ENCODE measurements around the gene UBE2V1. TPM values are rescaled to one million over a fixed set of nuclear protein-coding genes. Genes with fewer than 3 reads are reported as not detected.

The UBE2V1 gene
- total RNA-seq, 1 experiment from 2014 or later = 212 TPM

DNA sequence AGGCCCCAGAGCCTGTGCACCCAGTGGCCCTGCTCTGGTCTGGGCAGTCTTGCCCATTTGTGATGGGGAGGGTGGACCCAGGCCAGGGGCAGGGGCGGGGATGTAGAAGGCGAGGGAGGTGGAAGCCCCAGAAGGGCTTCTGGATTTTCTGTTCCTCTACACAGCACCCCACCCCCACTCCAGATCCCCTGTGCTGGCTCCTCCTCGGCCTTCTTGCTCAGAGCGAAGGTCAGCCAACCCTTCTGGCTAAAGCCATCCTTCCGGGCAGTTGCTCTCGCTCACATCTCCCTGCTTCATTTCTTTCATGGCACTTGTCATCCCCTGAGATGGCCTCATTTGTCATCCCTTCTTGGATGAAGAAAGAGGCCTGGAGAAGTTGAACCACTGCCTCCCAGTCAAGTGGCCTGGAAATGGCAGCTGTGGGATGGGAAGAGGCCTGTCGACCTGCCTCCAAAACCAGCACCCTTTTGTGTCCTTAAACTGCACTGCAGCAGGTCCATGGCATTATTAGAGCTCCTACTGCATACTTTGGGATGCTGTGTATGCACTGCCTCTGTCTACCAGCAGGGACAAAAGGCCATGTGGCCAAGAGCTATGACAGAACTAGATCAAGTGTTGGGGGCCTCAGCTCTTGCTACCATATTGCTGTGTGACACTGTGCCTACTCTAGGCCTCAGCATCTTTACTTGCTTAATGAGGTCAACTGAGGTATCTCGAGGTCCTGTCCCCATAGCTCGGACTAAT is 20.7 kb upstream of the UBE2V1 start:
- H3K36me3 Mint-ChIP-seq (ENCODE audit: insufficient read depth, unreplicated experiment) = peaks cover 39% of the 10 kb centered on the region
- CTCF ChIA-PET = interaction anchor here (0.6 to 1.3 kb wide), 5 partner anchors 10 to 44 kb away, joined by 4 to 7 read pairs (median 4); no protein-coding TSS in a partner anchor

DNA sequence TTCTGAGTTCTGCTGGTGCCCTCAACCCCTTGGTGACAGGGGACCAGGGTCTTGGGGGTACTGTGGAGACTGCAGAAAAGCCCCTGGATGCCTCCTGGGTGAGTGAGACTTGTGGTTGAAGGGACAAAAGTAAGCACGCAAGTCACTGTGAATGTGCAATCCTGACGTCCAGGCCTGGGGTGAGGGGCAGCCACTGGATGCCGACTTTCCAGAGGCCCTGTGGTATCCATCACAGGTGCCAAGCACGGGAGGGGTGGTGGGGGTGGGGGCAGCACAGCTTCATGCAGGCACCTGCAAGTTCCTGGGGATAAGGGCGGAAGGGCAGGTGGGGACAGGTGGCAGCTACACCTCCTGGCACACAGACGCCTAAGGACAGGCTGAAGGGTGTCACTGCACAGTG is 20.1 kb upstream of the UBE2V1 start:
- H3K27me3 Mint-ChIP-seq (ENCODE audit: unreplicated experiment) = no peaks in the 10 kb centered on the region
- TF ChIP-seq, protein P1, sequence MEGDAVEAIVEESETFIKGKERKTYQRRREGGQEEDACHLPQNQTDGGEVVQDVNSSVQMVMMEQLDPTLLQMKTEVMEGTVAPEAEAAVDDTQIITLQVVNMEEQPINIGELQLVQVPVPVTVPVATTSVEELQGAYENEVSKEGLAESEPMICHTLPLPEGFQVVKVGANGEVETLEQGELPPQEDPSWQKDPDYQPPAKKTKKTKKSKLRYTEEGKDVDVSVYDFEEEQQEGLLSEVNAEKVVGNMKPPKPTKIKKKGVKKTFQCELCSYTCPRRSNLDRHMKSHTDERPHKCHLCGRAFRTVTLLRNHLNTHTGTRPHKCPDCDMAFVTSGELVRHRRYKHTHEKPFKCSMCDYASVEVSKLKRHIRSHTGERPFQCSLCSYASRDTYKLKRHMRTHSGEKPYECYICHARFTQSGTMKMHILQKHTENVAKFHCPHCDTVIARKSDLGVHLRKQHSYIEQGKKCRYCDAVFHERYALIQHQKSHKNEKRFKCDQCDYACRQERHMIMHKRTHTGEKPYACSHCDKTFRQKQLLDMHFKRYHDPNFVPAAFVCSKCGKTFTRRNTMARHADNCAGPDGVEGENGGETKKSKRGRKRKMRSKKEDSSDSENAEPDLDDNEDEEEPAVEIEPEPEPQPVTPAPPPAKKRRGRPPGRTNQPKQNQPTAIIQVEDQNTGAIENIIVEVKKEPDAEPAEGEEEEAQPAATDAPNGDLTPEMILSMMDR (IDR thresholded peaks at IDR 0.05; ENCODE audit: unreplicated experiment) = no peak
- CTCF ChIA-PET = interaction anchor here (1.2 kb wide), 1 partner anchor 12 kb away, joined by 7 read pairs; no protein-coding TSS in a partner anchor
- intact Hi-C loops (cut with micrococcal nuclease; ENCODE audit: unreplicated experiment) = no loop called here
- no peaks in the 10 kb centered on the region for H3K9me3 Mint-ChIP-seq (ENCODE audit: low read depth, unreplicated experiment)
- peaks cover 37% of the 10 kb centered on the region for H3K36me3 Mint-ChIP-seq (ENCODE audit: insufficient read depth, unreplicated experiment)
- no peak overlapping the region for H3K27ac Mint-ChIP-seq (ENCODE audit: unreplicated experiment)
- no TSS peak for BruUV-seq (replicated peaks)
- peaks cover 8% of the 10 kb centered on the region for H3K4me1 Mint-ChIP-seq (ENCODE audit: low read depth, unreplicated experiment)
- H3K4me3 Mint-ChIP-seq (ENCODE audit: low read depth, unreplicated experiment) = no peak overlapping the region
- DNase-seq = no peak

More for the DNA sequence above, 20.7 kb upstream of the UBE2V1 start:
- Mint-ChIP-seq H3K9me3 (ENCODE audit: low read depth, unreplicated experiment) (no peaks in the 10 kb centered on the region), H3K4me1 (ENCODE audit: low read depth, unreplicated experiment) (peaks cover 13% of the 10 kb centered on the region), H3K4me3 (ENCODE audit: low read depth, unreplicated experiment) (no peak overlapping the region), H3K27me3 (ENCODE audit: unreplicated experiment) (no peaks in the 10 kb centered on the region), H3K27ac (ENCODE audit: unreplicated experiment) (no peak overlapping the region)
- TF ChIP-seq, protein P1 (IDR thresholded peaks at IDR 0.05; ENCODE audit: unreplicated experiment) = peak; percentile 32
- intact Hi-C loops (cut with micrococcal nuclease; ENCODE audit: unreplicated experiment) = no loop called here
- no TSS peak for BruUV-seq (replicated peaks)
- no peak for DNase-seq

DNA sequence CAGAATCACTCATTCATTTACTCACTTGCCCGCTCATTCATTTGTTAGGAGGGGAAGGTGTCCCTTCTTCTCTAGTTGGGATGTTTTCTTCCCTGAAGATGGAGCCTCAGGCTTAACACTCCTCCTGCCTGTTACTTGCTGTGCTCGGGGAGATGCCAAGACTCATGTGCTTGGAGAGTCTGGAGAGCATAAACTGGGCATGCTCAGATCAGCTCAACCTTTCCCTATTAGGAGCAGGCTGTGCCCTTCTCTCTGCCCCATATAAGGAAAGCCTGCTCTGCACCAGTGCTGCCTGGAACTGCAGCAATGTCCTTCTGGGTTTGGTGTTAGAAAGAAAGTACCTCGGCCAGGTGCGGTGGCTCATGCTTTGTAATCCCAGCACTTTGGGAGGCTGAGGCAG is 18.0 kb upstream of the UBE2V1 start:
- TF ChIP-seq, protein P1 (IDR thresholded peaks at IDR 0.05; ENCODE audit: unreplicated experiment) = no peak
- Mint-ChIP-seq H3K4me3 (ENCODE audit: low read depth, unreplicated experiment) (no peak overlapping the region), H3K36me3 (ENCODE audit: insufficient read depth, unreplicated experiment) (peaks cover 49% of the 10 kb centered on the region), H3K9me3 (ENCODE audit: low read depth, unreplicated experiment) (no peaks in the 10 kb centered on the region), H3K4me1 (ENCODE audit: low read depth, unreplicated experiment) (peaks cover 9% of the 10 kb centered on the region), H3K27me3 (ENCODE audit: unreplicated experiment) (no peaks in the 10 kb centered on the region), H3K27ac (ENCODE audit: unreplicated experiment) (no peak overlapping the region)
- CTCF ChIA-PET = no interaction called here
- BruUV-seq (replicated peaks) = no TSS peak
- DNase-seq = no peak
- intact Hi-C loops (cut with micrococcal nuclease; ENCODE audit: unreplicated experiment) = no loop called here

DNA sequence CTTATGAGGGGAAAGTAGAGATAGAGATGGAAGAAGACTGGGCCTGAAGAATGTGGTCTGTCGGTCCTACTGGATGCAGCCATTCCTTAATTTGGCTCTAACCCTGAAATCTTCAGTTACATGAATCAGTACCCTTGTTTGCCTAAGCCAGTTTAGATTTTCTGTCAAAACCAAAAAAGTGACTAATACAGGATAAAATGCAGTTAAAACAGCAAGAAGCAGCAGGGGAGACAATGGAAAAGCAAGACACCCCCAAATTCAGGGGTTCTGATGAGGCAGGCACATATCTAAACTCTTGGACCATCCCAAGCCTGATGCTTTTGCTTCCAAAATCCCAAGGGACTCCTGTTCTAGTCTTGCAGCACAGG is 17.4 kb upstream of the UBE2V1 start:
- Mint-ChIP-seq H3K4me1 (ENCODE audit: low read depth, unreplicated experiment) (peaks cover 9% of the 10 kb centered on the region), H3K27ac (ENCODE audit: unreplicated experiment) (no peak overlapping the region), H3K9me3 (ENCODE audit: low read depth, unreplicated experiment) (no peaks in the 10 kb centered on the region), H3K36me3 (ENCODE audit: insufficient read depth, unreplicated experiment) (peaks cover 55% of the 10 kb centered on the region), H3K27me3 (ENCODE audit: unreplicated experiment) (no peaks in the 10 kb centered on the region), H3K4me3 (ENCODE audit: low read depth, unreplicated experiment) (no peak overlapping the region)
- no TSS peak for BruUV-seq (replicated peaks)
- TF ChIP-seq, protein P1 (IDR thresholded peaks at IDR 0.05; ENCODE audit: unreplicated experiment) = no peak
- intact Hi-C loops (cut with micrococcal nuclease; ENCODE audit: unreplicated experiment) = no loop called here
- CTCF ChIA-PET = no interaction called here
- DNase-seq = no peak
